Lower lobe of right lung (tissue), 2 donors: Measurements from ENCODE around the gene PLEK. TPM values are rescaled to one million over a fixed set of nuclear protein-coding genes. Genes with fewer than 3 reads are reported as not detected.

Source experiments
- ATAC-seq, 2 donors: fragments of 200-7000 bp; cut with Tn5 transposase; one replicate each; pipeline ENCODE4 v1.9.1; 2020 to 2022; ENCODE audit warnings: mild to moderate bottlenecking in 2 of 2, moderate library complexity in 2 of 2
- DNase-seq: peaks from one replicate; pipeline ENCODE4 v3.0.0-alpha.2; 2020
- H3K27ac ChIP-seq: fragments of 200-600 bp; one replicate; pipeline ENCODE4 v1.8.0; 2022
- H3K27me3 ChIP-seq: fragments of 200-600 bp; one replicate; pipeline ENCODE4 v1.8.0; 2022; ENCODE audit warnings: low read depth
- H3K36me3 ChIP-seq: fragments of 200-600 bp; one replicate; pipeline ENCODE4 v1.8.0; 2022; ENCODE audit warnings: mild to moderate bottlenecking
- H3K4me1 ChIP-seq: fragments of 200-600 bp; one replicate; pipeline ENCODE4 v1.8.0; 2022
- H3K4me3 ChIP-seq: fragments of 200-600 bp; one replicate; pipeline ENCODE4 v1.8.0; 2022; ENCODE audit warnings: mild to moderate bottlenecking
- H3K9me3 ChIP-seq: fragments of 200-600 bp; one replicate; pipeline ENCODE4 v1.8.0; 2022
- CTCF ChIP-seq: fragments of 200-600 bp; IDR thresholded peaks from one replicate; pipeline ENCODE4 v1.8.0; 2022; ENCODE audit warnings: antibody characterized with exemption, mild to moderate bottlenecking
- intact Hi-C: fragments of 100-400 bp; cut with DNase I; formaldehyde crosslinking; loops from one replicate; pipeline ENCODE4 v1.11.0; 2022
- total RNA-seq: library from RNA; stranded (reverse); fragmentation: NEBNext Ultra II Directional; extraction: Animal tissue kit (Norgen Biotek cat#: 25700); gene quantifications from one replicate; pipeline ENCODE4 v1.2.1, GENCODE V29; 2021
- donor health status: DM: no; HTN: yes; CAD: no; lungs with severe emphysema.

Gene PLEK
- total RNA-seq, 1 donor from 2014 or later: 42.1 TPM

- H3K4me3 ChIP-seq: no peak overlapping the region
- no peak overlapping the region for H3K27ac ChIP-seq
- DNase-seq (no peak), ATAC-seq (no peak)
- peaks cover 35% of the 10 kb centered on the region for H3K4me1 ChIP-seq
- no peaks in the 10 kb centered on the region for H3K9me3 ChIP-seq
- intact Hi-C loops: no loop called here
- H3K36me3 ChIP-seq: no peaks in the 10 kb centered on the region
- no peak for TF ChIP-seq CTCF
- H3K27me3 ChIP-seq: no peaks in the 10 kb centered on the region
These were observed 64.3 kb downstream of the PLEK start for GRCh38 chr2:68429311-68429826.

- no peak for ATAC-seq
- intact Hi-C loops: no loop called here
- peaks cover 40% of the 10 kb centered on the region for H3K4me1 ChIP-seq
These were observed 66.4 kb downstream of the PLEK start for GRCh38 chr2:68431316-68431972.

GRCh38 chr2:68432696-68433658 is 67.9 kb downstream of the PLEK start:
- DNase-seq: no peak
- Histone ChIP-seq H3K36me3 (no peaks in the 10 kb centered on the region), H3K9me3 (no peaks in the 10 kb centered on the region), H3K4me3 (no peak overlapping the region), H3K4me1 (peaks cover 34% of the 10 kb centered on the region), H3K27me3 (no peaks in the 10 kb centered on the region), H3K27ac (no peak overlapping the region)
- intact Hi-C loops: no loop called here
- ATAC-seq: peak in 1 of 2 donors; percentile 18
- no peak for TF ChIP-seq CTCF

More at GRCh38 chr2:68431316-68431972, 66.4 kb downstream of the PLEK start:
- Histone ChIP-seq H3K9me3 (no peaks in the 10 kb centered on the region), H3K27me3 (no peaks in the 10 kb centered on the region), H3K36me3 (no peaks in the 10 kb centered on the region), H3K4me3 (no peak overlapping the region), H3K27ac (no peak overlapping the region)
- no peak for DNase-seq
- TF ChIP-seq CTCF: no peak

GRCh38 chr2:68434981-68435380 is 69.9 kb downstream of the PLEK start:
- no peaks in the 10 kb centered on the region for H3K36me3 ChIP-seq
- peak overlapping the region; percentile 8 for H3K27ac ChIP-seq
- H3K27me3 ChIP-seq: no peaks in the 10 kb centered on the region
- no peak overlapping the region for H3K4me3 ChIP-seq
- intact Hi-C loops: no loop called here
- ATAC-seq (peak; percentile 10 to 53), DNase-seq (no peak)
- H3K4me1 ChIP-seq: peaks cover 36% of the 10 kb centered on the region
- no peak for TF ChIP-seq CTCF
- H3K9me3 ChIP-seq: no peaks in the 10 kb centered on the region

GRCh38 chr2:68435615-68436014 is 70.5 kb downstream of the PLEK start:
- Histone ChIP-seq H3K9me3 (no peaks in the 10 kb centered on the region), H3K4me1 (peaks cover 43% of the 10 kb centered on the region), H3K27me3 (no peaks in the 10 kb centered on the region), H3K4me3 (no peak overlapping the region), H3K36me3 (no peaks in the 10 kb centered on the region), H3K27ac (peak overlapping the region; percentile 50)
- TF ChIP-seq CTCF: no peak
- ATAC-seq: peak in 1 of 2 donors; percentile 42
- intact Hi-C loops: no loop called here
- no peak for DNase-seq
